ENCODE data around the gene ARHGEF7.

- TF ChIP-seq CTCF (IDR thresholded peaks at IDR 0.05; ENCODE audit: low read length), result no peak
- TF ChIP-seq EZH2 (IDR thresholded peaks at IDR 0.05; ENCODE audit: borderline replicate concordance, low read length), result no peak
Observed at GRCh38 chr13:111337741-111338140, 222.6 kb downstream of the ARHGEF7 start.
